Motor neuron (in vitro differentiated cells): Measurements from ENCODE around the gene OR52B6. TPM values are rescaled to one million over a fixed set of nuclear protein-coding genes. Genes with fewer than 3 reads are reported as not detected.

ENCODE experiments used
- ATAC-seq, 8 experiments: fragments of 200-7000 bp; cut with Tn5 transposase; replicated peaks in 6 of 8; 2 replicates each; pipeline ENCODE4 v1.8.0; 2021; ENCODE audit warnings: mild to moderate bottlenecking in 8 of 8, moderate library complexity in 8 of 8
- H3K27ac ChIP-seq, 2 donors: fragments of 250-450 bp; sonication (Bioruptor Pico); 2 replicates each; pipeline ENCODE4 v1.9.0; 2021; ENCODE audit warnings: antibody characterized with exemption in 2 of 2, mild to moderate bottlenecking in 2 of 2, moderate library complexity in 1 of 2
- H3K4me1 ChIP-seq, 2 donors: fragments of 250-450 bp; sonication (Bioruptor Pico); replicated peaks in 1 of 2; 2 replicates each; pipeline ENCODE4 v1.6.1; 2021; ENCODE audit warnings: antibody characterized with exemption in 2 of 2, mild to moderate bottlenecking in 2 of 2, moderate library complexity in 1 of 2
- H3K4me3 ChIP-seq, 5 donors: fragments of 250-450 bp; sonication (Bioruptor Pico); 2 replicates each; pipeline ENCODE4 v1.9.0; 2021; ENCODE audit warnings: antibody characterized with exemption in 5 of 5, mild to moderate bottlenecking in 5 of 5, moderate library complexity in 4 of 5
- WGBS, 10 experiments: fragments of 450-650 bp; shearing (Covaris generic); methylation state at CpG; one replicate each; pipeline ENCODE4 v1.0.0; 2022; 5-methylcytosine and 5-hydroxymethylcytosine counted together
- in situ Hi-C, 9 experiments: fragments of 400-800 bp; cut with MboI; loops; one replicate each; pipeline ENCODE4 v1.15.0; 2021; ENCODE audit warnings: low sequenced_read_pairs in 9 of 9, low pct_unique_long_range_greater_than_20kb in 2 of 9; ENCODE audit not compliant: unreplicated experiment in 9 of 9
- total RNA-seq, 8 experiments: library from RNA; unstranded; fragments of 300-600 nt; gene quantifications; 2 replicates each; pipeline versions ENCODE4 v1.2.3 to v1.2.4, GENCODE V29; 2022

The OR52B6 gene, protein sequence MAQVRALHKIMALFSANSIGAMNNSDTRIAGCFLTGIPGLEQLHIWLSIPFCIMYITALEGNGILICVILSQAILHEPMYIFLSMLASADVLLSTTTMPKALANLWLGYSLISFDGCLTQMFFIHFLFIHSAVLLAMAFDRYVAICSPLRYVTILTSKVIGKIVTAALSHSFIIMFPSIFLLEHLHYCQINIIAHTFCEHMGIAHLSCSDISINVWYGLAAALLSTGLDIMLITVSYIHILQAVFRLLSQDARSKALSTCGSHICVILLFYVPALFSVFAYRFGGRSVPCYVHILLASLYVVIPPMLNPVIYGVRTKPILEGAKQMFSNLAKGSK
- 1 to 10 TPM in 2 of 8 experiments, under 1 TPM in 3, not detected in 3; 0.25 to 1.4 (median 0.67) TPM for total RNA-seq

DNA sequence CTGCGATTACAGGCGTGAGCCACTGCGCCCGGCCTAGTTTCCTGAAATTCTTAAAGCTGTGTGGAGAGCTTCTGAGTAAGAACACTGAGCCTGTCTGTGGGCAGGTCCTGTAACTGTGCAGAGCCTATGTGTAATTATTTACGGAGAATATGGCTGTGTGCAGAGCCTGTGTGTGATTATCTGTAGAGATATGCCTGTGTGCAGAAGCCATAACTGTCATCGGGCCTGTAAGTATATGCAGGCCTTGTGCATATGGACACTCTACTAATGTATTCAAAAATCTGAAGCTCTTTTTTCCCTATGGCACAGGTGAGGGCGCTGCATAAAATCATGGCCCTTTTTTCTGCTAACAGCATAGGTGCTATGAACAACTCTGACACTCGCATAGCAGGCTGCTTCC, at the start of gene OR52B6:
Gene OR52B6, plus strand, starts transcription at position 301 of the 400 bp plus-strand sequence. Its CDS starts 0 bp downstream, at position 301.
- in situ Hi-C loops: loop anchor here in 1 of 9 experiments (10.0 kb wide), 1 partner anchor 56 kb away; no protein-coding TSS in a partner anchor
- ATAC-seq: no peak
- Histone ChIP-seq H3K27ac (no peak within 1 kb of the TSS), H3K4me3 (no peak within 1 kb of the TSS), H3K4me1 (no peaks in the 10 kb centered on the region)
- WGBS, 10 experiments: 37 to 100% (median 95%) methylated on average over 1 to 8 of the region's 8 CpGs; no CpG with 5 or more reads in 3 of the 10 experiments

DNA sequence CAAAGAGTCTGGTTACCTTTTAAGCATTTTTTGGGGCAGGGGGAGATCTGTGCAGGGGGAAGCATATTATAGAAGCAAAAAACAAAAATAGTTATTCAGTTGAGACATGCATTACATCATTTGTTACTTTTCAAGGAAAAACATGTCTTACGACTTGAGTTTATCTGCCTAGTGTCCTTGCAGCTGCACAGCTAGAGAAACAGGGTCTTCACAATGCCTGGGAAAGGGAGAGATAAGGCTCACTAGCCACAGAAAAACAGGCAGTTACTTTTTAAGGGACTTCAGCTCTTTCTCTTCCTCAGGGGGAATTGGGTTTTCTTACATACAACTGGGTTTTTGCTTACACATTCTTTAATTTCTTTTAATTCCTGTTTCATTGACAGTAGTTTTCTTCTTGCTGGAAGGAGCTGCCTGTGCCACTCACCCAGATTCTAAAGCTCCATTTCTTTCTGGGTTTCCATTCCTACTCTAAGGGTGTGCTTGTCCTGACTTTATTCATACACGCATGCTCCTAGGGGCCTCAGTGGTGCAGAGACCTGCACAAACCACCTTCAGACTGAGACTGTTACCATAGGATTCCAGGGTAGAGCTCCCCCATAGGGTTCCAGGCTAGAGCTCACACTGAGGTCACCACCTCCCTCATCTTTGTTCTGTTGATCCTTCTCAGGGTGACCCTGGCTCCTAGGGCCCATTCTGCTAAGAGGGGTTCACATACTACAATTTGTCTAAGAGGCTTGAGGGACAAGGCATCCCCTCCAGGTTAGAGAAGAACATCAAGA, 49.4 kb upstream of the OR52B6 start:
- in situ Hi-C loops: no loop called here
- H3K4me3 ChIP-seq: no peak overlapping the region
- no peak for ATAC-seq
- no peak overlapping the region for H3K27ac ChIP-seq
- H3K4me1 ChIP-seq: no peaks in the 10 kb centered on the region
- 29 to 100% (median 65%) methylated on average over 1 to 2 of the region's 2 CpGs; no CpG with 5 or more reads in 2 of the 10 experiments for WGBS, 10 experiments

DNA sequence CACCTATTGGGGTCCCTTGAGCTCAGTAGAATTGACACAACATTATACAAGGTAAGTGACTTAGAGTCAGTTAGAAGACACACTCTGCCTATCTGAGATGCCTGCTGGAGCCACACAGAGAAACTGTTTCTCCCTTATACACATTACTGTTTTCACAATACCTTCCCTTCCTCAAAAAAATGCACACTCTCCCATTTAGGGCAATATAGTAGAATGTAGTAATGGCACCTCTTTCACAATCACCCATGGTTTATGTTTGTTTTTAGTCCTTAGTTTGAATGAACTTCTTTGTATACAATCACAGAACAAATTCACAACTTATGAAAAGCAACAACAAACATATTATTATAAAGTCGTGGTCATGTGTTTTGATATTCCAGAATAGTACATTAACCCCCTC, 46.6 kb upstream of the OR52B6 start:
- H3K4me3 ChIP-seq: no peak overlapping the region
- no peak overlapping the region for H3K27ac ChIP-seq
- in situ Hi-C loops: no loop called here
- WGBS, 10 experiments: 14 to 92% (median 83%) methylated on average over 1 of the region's 1 CpG; no CpG with 5 or more reads in 5 of the 10 experiments
- H3K4me1 ChIP-seq: no peaks in the 10 kb centered on the region
- no peak for ATAC-seq

DNA sequence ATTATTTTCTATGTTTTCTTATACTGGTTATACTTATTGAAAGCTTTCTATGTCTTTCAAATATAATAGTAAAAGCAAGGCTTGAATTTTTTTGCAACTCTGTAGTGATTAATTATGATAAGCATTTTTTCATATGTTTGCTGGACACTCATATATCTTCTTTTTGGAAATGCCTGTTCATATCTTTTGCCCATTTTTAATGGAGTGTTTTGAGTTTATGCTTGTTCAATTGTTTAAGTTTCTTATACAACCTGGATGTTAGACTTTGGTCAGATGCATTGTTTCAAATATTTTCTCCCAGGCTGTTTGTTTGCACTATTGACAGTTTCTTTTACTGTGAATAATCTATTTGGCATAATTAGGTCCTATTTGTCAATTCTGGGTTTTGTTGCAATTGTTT, 44.2 kb upstream of the OR52B6 start:
- Histone ChIP-seq H3K4me1 (no peaks in the 10 kb centered on the region), H3K27ac (no peak overlapping the region), H3K4me3 (no peak overlapping the region)
- ATAC-seq: no peak
- in situ Hi-C loops: no loop called here

DNA sequence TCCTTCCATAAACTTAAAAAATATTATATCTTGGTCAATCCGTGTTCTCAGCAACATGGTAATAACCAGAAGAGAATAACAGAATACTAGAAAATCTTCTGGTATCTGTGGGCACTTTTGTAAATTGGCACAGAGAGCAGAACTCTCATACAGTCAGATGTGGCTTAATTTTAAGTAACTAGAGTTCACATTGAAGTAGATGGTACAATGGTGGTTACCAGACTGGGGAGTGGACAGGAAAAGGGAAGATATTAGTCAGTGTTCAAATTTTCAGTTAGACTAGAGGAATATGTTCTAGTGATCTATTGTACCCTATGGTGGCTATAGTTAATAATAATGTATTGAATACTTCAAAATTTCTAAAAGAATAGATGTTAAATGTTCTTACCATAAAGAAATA, 39.2 kb upstream of the OR52B6 start:
- Histone ChIP-seq H3K4me3 (no peak overlapping the region), H3K4me1 (no peaks in the 10 kb centered on the region), H3K27ac (no peak overlapping the region)
- 0 to 67% (median 11%) methylated on average over 1 of the region's 1 CpG; no CpG with 5 or more reads in 3 of the 10 experiments for WGBS, 10 experiments
- ATAC-seq: no peak
- in situ Hi-C loops: no loop called here

DNA sequence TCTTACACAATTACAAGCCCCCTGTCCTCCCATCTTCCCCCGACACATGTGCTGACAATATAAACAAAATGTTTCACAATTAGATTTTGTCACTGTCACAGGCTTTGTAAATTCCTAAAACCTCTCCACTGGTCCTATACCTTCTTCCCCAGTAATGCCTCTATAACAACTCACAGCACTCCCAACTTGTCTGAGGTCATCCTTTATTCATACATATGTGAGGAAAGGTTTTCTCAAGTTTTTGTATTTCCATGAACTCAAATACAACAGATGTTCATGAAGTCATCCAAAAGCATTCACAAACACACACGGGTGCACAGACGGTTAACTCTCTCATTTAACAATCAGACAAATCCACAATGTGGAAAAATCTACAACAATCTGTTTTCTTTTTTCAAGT, 34.2 kb upstream of the OR52B6 start:
- in situ Hi-C loops: no loop called here
- H3K27ac ChIP-seq: no peak overlapping the region
- ATAC-seq: peak in 1 of 8 experiments; percentile 31
- no peaks in the 10 kb centered on the region for H3K4me1 ChIP-seq
- no peak overlapping the region for H3K4me3 ChIP-seq
- WGBS, 10 experiments: 0 to 100% (median 70%) methylated on average over 1 to 3 of the region's 3 CpGs; no CpG with 5 or more reads in 1 of the 10 experiments

DNA sequence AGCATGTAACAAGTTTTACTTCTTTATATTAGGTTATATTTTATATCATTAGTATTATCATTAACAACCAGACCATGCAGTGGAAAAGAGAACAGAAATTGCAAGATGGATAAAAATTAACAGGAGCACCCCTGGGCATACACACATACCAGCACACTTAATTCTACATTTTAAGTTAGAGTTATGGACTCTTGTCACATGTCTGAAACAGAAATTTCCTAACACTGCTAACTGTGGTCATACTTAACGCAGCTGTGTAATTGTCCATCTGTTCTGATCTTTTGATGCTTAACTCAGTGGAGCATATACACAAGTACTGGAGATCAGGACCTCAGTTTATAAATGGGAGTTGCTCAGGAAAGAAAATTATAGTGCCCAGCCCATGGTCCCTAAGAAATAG, 32.7 kb upstream of the OR52B6 start:
- Histone ChIP-seq H3K4me1 (no peaks in the 10 kb centered on the region), H3K4me3 (no peak overlapping the region), H3K27ac (no peak overlapping the region)
- WGBS, 10 experiments: 88 to 100% (median 100%) methylated on average over 1 of the region's 1 CpG; no CpG with 5 or more reads in 4 of the 10 experiments
- ATAC-seq: no peak
- in situ Hi-C loops: no loop called here

DNA sequence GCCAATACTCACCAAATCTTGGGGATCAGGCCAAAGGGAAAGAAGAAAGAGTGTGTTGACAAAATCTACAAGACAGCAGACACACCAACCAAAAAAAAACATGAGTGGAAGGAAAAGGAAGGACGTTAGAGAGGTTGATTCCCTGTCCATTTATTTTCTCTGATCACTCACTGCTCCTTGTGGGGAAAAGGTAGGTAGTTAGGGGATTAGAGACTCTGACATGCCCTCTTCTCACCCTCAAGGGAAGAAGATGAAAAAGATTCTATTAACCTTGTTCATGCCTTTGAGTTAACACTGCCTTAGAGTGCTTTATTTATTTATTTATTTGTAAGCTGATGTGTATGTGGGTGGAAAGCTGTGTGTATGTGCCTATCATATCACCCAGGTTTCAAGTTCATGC, 32.2 kb upstream of the OR52B6 start, which contains the start of gene OR52H1:
Gene OR52H1, minus strand, starts transcription at position 101 of the 400 bp plus-strand sequence. CDS start 3,035 bp downstream, outside the sequence.
- 17 to 60% (median 50%) methylated on average over 1 of the region's 1 CpG; no CpG with 5 or more reads in 5 of the 10 experiments for WGBS, 10 experiments
- no peak for ATAC-seq
- Histone ChIP-seq H3K27ac (no peak within 1 kb of the TSS), H3K4me3 (no peak within 1 kb of the TSS), H3K4me1 (no peaks in the 10 kb centered on the region)
- in situ Hi-C loops: no loop called here

DNA sequence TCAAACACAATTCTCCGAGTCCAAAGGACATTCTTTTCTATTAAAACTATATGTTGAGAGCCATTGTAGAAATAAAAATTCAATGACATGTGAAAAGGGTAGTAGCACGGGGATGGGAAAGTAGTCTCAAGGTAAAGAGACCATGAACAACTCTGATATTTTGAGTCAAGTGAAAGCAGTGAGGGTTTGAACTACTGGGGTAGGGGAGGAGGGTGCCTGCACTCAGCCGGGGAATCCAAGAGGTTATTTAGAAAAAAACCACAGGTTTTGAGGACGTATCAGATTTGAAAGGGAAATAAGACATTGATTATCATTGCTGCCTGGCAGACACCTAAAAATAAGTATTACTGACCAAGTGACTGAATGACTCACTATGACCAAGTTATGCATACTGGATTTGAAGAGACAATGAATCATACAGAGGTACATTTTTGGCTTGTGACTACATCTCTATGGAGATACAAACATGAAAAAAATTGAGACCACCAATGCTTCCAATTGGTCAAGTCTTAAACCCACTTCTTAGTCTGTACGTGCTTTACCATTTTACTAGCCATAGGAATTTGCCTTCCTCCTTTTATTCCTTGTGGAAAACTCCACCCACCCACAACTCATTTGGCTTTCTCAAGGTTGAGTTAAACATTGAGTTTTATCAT, 30.1 kb upstream of the OR52B6 start:
- Histone ChIP-seq H3K27ac (no peak overlapping the region), H3K4me3 (no peak overlapping the region), H3K4me1 (no peaks in the 10 kb centered on the region)
- in situ Hi-C loops: no loop called here
- WGBS, 10 experiments: 0 to 100% (median 62%) methylated on average over 1 to 5 of the region's 5 CpGs
- peak in 3 of 8 experiments; percentile 25 to 100 (median 99) for ATAC-seq

DNA sequence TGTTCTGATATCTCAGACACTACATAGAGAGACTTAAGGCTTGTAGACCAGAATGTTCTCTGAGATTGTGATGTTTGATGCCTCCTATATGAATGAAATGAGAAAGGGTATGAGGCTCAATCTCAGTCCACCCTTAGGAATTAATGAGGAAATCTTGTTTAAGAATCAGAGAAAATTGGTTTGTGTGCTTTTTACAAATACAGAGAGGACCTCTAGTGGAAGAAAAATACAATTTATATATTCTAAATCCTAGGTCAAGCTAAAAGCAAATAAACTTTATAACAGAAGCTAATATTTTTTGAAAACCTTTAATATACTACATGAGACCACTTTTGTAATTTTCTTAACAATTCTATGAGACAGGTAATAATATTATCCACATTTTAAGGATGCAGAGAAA, 27.3 kb upstream of the OR52B6 start:
- Histone ChIP-seq H3K4me3 (no peak overlapping the region), H3K4me1 (no peaks in the 10 kb centered on the region), H3K27ac (no peak overlapping the region)
- in situ Hi-C loops: no loop called here
- ATAC-seq: no peak

DNA sequence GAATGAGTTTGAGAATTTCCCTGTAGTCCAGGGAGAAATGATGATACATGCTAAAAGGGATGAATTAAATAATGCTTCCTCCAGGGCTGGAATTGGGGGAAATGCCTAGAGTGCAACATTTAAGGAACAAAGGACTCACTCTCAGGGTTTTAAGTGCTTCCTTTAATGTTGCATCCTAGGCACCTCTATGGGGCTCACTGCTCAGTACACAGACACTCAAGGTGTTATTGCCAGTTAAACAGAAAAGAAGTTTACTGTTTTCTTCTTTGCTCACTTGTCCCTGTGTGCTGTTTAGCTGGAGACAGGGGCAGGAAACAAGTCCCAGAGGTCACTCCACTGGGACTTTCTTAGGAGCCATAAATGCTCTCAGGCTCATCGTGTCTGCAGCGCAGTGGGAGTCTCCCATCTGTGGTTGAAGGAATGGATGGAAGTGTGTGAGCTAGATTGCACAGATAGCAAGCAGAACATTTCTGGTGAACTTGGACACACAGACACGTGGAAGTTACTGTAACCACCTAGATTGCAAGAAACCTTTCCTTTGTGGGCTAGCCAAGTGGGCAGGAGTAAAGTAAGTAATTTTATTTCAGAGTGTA, 24.0 kb upstream of the OR52B6 start:
- H3K4me3 ChIP-seq: no peak overlapping the region
- no peaks in the 10 kb centered on the region for H3K4me1 ChIP-seq
- in situ Hi-C loops: no loop called here
- ATAC-seq: no peak
- WGBS, 10 experiments: 0 to 100% (median 66%) methylated on average over 1 to 3 of the region's 3 CpGs; no CpG with 5 or more reads in 3 of the 10 experiments
- H3K27ac ChIP-seq: no peak overlapping the region

DNA sequence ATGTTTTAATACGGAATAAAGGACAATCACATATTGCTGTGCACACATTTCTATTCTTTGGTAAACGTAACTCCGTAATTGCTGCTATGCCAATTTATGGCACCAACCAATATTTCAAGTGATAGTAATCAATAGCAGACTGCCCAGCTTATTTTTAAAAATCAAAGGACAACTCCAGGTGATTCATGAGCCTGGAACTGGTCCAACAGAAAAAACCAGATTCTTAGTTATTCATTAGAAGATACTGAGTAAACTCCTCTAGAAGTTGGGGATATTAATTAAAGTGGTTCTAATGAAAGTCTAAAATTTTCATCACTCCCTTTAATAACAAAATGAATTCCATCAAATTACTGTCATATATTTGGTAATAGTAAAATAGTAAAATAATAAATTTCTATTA, 22.9 kb upstream of the OR52B6 start:
- Histone ChIP-seq H3K4me1 (no peaks in the 10 kb centered on the region), H3K4me3 (no peak overlapping the region), H3K27ac (no peak overlapping the region)
- in situ Hi-C loops: no loop called here
- ATAC-seq: no peak
- 50 to 96% (median 68%) methylated on average over 2 to 3 of the region's 3 CpGs; no CpG with 5 or more reads in 2 of the 10 experiments for WGBS, 10 experiments
